GM21723 (cell line): ENCODE data around the gene MOB1A.
A peak's percentile ranks its signal among the peaks of the same experiment; 100 is the strongest.
"Not testable (repeated sequence)": the region's sequence is repeated elsewhere in the genome, so short reads cannot be mapped to it uniquely, and the experiment has no call there.

Source experiments
- ATAC-seq: cut with Tn5 transposase; IDR thresholded peaks from one replicate; pipeline ENCODE4 v1.9.1; 2021; ENCODE audit warnings: mild to moderate bottlenecking, moderate library complexity; ENCODE audit not compliant: unreplicated experiment

Gene MOB1A

DNA sequence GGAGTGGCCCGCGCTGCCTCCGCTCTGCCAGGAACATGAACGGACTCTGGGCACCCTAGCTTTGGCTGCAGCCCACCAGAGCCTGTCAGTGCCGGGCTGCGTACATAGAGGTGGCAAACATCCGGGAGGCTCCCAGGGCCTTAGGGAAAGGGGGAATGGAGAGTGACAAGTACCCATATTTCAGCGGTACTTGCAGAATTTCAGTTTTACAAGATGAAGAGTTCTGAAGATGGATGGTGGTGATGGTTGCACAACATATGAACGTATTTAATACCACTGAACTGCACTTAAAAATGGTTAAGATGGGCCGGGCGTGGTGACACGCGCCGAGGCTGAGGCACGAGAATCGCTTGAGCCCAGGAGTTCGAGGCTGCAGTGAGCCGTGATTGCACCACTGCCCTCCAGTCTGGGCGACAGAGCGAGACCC lies 20.6 kb upstream of the MOB1A start:
- no peak for ATAC-seq

DNA sequence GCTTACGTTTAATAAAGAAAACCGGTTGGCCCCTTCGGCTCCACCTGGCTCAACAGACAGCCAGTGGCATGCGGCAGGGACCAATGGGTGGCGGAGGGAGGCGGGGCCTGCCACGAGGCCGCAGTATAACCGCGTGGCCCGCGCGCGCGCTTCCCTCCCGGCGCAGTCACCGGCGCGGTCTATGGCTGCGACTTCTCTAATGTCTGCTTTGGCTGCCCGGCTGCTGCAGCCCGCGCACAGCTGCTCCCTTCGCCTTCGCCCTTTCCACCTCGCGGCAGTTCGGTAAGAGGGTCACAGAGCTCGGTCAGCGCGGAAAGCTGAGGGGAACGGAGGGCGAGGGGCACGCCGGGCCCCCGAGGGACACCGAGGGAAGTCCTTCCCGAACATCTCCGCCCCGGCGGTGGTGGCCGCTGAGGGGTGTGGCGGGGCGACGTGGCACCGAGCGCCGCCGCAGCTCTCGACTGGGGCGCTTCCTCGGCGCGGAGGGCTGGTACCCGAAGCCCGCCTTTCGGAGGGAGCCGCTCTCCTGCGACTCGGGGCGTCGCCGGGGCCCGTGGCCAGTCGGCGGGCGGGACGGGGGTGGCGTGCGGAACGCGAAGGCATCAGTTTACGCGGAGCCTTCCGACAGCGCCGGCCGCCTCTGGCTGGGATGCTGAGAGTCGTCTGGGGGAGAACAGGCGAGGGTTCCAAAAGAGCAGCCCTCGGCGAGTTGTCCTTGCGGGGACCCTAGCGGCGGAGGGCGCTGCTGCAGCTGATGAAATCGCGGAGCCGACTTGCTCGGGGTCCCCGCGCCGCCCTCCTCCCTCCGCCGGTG lies 20.0 kb upstream of the MOB1A start, which contains the start of gene MTHFD2:
Gene MTHFD2, plus strand, starts transcription at position 155 of the 814 bp plus-strand sequence. Its CDS starts 27 bp downstream, at position 182.
- peak; percentile 92 for ATAC-seq

DNA sequence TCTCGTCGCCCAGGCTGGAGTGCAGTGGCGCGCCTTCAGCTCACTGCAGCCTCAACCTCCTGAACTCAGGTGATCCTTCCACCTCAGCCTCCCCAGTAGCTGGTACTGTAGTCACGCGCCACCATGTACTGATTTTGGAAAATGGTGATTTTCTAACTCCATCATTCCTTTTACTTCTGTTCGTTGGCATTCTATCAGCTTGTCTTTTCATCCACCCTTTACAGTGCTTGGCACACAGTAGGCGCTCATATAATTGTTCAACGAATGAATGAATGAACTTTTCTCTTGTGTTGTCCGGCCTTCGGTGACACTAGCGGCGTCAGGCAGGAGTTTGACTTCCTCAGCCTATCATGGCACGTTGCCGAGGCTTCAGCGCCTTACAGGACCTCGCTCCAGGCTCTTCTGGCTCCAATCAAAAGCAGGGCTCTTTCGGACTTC lies 19.4 kb upstream of the MOB1A start:
- no peak for ATAC-seq

GRCh38 chr2:74197049-74197448 lies 18.4 kb upstream of the MOB1A start:
- no peak for ATAC-seq

GRCh38 chr2:74194799-74195198 lies 16.1 kb upstream of the MOB1A start:
- ATAC-seq: no peak

DNA sequence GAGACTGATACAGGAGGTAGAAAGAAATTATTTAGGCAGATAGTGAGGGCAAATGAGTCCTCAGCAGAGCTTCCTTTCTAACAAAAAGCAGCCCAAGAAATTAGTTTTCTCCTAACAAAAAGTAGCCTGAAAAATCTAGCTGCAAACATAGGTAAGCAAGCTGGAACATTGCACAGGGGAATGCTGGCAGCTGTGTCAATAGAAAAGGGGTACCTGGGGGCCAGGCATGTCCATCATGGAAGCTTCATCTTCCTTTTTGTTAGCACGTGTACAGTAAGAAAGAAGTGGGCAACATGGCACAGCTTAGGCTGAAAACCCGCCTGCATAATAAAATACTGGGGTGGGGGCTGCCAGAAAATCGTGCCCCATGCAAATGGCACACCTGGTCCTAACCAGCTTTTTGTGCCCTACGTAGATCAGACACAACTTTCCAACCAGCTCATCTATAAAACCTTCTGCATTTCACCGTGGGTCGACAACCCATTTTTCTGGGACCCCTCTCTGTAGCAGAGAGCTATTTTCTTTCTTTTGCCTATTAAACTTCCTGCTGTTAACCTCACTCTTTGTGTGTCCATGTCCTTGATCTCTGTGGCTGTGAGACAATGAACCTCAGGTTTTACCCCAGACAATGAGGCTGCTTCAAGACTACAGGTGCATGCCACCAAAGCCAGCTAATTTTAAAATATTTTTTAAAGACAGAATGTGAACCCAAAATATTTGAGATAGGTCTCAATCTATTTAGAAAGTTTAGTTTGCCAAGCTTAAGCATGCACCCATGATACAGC lies 13.1 kb upstream of the MOB1A start:
- no peak for ATAC-seq

DNA sequence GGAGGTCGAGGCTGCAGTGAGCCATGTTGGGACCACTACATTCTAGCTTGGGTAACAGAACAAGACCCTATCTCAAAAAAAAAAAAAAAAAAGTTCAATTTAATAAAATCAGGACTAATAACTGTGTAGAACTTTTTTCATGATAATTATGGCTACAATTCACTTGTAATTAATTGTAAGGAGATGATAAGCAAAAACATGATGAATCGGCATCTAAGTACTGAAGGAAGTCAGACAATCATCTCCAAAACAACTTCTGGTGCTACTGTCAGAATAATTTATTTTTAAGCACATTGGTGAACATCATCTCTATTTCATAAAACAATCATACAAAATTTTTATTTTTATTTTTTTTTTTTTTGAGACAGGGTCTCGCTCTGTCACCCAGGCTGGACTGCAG lies 10.0 kb upstream of the MOB1A start:
- no peak for ATAC-seq

GRCh38 chr2:74188018-74188601 lies 9.4 kb upstream of the MOB1A start:
- no peak for ATAC-seq

DNA sequence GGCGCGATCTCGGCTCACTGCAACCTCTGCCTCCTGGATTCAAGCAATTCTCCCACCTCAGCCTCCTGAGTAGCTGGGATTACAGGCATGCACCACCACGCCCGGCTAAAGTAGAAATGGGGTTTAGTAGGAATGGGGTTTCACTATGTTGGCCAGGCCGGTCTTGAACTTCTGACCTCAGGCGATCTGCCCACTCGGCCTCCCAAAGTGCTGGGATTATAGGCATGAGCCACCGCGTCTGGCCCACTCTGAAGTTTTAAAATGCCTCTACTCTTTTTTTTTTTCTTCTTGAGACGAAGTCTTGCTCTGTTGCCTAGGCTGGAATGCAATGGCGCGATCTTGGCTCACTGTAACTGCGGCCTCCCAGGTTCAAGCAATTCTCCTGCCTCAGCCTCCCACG lies 8.0 kb upstream of the MOB1A start:
- not testable (repeated sequence) for ATAC-seq

GRCh38 chr2:74186038-74186437 lies 7.4 kb upstream of the MOB1A start:
- ATAC-seq: peak; percentile 66

DNA sequence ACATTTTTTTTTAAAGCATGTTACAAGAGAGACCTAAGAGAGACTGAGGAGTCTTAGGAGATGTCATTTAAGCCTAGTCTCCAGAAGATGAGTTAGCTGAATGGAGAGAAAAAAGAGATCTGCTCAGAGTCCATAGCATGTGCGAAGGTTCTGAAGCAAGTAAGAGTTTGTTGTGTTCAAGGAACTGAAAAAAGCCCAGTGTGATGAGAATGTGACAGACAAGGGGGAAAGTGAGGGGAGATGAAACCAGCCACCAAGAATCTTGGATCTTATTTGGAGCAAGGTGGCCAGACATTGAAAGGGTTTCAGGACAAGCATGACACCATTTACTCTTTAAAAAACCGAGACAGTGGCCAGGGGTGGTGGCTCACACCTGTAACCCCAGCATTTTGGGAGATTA lies 5.2 kb upstream of the MOB1A start:
- no peak for ATAC-seq

DNA sequence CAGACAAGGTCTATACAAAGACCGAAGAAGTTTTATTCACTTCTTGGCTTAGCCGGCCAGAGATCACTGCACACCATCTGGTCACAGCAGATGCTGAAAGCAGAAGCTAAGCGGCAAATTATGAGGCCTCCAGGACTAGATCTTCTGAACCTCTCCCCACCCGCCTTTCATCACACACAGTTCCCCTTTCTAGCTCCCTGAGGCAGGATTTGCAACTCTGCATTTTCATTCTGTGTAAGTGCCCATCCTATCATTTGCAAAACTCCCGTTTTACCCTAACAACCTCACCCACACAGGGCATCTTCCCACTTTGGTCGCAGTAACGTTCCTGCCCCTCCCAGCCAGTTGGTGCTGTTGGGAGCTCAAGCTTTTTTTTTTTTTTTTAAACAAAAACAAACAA lies 3.1 kb upstream of the MOB1A start:
- peak; percentile 35 for ATAC-seq

DNA sequence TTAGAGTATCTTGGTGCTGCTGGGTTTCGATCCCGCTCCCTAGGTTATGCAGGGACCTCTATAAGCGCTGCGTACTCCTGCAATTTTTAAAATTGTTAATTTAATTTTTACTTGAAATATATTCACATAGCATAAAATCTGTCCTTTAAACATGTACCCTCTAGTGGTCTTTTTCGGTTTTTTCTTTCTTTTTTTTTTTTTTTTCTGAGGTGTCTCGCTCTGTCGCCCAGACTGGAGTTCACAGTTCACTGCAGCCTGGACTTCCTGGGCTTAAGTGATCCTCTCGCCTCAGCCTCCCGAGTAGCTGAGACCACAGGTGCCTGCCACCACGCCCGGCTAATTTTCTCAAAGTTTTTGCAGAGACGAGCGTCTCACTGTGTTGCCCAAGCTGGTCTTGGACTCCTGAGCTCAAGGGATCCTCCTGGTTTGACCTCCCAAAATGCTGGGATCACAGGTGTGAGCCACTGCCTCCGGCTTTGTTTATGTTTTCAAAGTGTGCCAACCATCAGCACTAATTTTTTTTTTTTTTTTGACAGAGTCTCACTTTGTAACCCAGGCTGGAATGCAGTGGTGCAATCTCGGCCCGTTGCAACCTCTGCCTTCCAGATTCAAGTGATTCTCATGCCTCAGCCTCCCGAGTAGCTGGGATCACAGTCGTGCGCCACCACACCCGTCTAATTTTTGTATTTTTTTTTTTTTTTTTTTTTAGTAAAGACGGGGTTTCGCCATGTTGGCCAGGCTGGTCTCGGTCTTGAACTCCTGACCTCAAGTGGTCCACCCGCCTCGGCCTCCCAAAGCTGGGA lies 585 bp upstream of the MOB1A start:
- peak; percentile 1 for ATAC-seq

DNA sequence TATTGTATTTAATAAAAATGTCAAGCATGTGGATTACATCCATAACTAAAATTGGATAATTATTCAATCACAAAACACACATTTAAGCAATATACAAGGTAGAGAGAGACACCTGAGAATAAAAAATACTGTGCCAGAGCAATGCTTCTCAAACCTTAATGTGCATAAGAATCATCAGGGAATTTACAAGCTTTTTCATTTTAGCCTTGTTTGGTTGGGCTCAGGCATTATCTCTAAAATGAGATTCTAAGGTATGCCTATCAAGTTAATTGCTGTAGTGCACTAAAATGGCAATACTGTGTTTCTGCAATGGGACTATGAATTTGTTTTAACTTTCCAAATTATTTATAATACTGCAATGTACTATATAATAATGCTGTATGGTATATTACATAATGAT lies 983 bp downstream of the MOB1A start:
- ATAC-seq: no peak

- ATAC-seq: no peak
Observed at GRCh38 chr2:74174909-74175308, 3.8 kb downstream of the MOB1A start.

DNA sequence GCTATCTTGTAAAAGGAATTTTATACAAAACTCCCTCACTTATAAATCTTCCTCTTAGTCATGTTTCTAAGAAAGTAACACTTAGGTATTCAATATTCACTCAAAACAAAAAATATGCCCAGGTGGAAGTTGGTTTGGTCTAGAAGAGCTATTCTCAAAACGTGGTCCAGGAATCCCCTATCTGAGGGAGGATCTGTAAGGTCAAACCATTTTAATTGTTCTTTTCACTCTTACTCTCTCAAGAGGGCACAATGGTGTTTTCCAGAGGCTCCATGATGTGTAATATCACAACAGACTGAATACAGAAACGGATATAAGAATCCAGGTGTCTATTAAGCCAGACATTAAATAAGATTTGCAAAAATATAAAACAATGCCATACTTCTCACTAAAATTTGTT lies 9.9 kb downstream of the MOB1A start:
- peak; percentile 62 for ATAC-seq

DNA sequence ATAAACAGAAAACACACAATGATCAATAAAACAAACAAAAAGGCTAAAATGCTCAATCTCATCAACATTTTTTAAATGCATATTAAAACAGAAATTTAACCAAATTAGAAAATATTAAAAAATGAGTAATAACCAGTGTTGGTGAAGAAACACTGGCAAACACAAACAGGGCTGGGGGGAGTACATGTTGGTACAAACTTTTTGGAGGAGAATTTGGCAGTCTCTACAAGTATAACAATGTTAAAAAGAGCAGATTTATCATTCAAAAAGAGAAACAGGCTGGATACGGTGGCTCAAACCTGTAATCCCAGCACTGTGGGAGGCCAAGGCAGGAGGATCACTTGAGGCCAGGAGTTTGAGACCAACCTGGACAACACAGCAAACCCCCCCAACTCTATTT lies 13.9 kb downstream of the MOB1A start:
- ATAC-seq: no peak

DNA sequence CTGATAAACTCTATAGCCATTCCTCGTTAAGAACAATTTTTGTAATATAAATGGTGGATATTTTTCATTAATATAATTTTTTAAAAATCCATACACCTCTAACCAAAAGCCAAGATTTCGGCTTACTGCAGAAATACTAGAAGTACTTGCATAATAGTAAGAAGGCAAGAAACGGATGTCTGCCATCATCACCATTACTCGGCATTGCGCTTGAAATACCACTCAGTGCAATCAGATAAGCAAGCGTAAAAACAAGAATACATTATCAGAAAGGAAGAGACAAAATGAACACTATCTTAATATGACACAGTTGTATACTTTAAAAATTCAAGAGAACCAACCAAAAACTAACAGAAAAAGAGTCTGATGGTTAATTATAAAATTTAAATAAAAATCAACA lies 15.7 kb downstream of the MOB1A start:
- ATAC-seq: no peak

DNA sequence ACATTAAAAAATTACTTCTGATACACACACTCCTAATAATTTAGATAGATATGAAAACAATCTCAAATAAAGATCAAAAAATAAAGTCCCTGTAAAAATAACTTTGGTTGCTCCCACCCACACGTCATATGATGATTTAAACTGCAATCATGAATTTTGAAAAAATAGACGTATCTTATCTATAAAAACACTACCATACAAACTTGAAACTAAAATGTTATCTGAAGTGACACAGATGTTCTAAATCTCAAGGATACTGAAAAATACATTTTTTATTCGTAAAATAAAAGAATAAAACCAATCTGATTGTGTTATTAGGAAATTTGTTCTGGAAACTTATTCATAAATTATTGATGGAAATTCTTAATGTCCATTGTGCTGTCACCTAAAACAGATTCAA lies 22.8 kb downstream of the MOB1A start:
- ATAC-seq: no peak

- no peak for ATAC-seq
Observed at GRCh38 chr2:74152954-74153353, 25.7 kb downstream of the MOB1A start.
